Measurements from ENCODE around the gene ABHD10. TPM values are rescaled to one million over a fixed set of nuclear protein-coding genes. Genes with fewer than 3 reads are reported as not detected.

The ABHD10 gene
- total RNA-seq, 4 donors from 2014 or later, result 6.5 to 15.0 (median 12.2) TPM

DNA sequence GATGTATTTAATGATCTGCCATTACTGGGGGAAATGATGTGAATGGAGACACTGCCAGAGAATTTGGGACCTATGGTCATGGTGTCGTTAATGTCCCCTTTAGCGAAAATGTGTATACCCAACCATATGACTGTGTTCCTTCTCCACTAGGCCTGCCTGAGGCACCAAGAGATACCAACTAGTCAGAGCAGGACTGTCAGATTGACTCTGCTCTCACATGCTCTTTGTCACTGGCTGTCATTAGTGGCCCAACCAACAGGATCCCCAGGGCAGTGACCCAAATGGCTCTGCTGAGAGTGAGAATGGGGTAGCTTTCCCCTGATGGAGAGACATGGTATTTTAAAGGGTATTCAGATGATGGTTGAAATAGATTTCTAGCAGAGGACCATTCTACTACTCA lies 22.7 kb downstream of the ABHD10 start:
- intact Hi-C loops (cut with DNase I), result no loop called here
- H3K4me1 ChIP-seq, result peaks cover 9 to 15% (median 14%) of the 10 kb centered on the region in 4 donors
- H3K27me3 ChIP-seq, result peaks cover 0 to 20% (median 0%) of the 10 kb centered on the region in 4 donors
- peak; percentile 87 for DNase-seq (ENCODE audit: extremely low spot score)
- no peak overlapping the region for H3K4me3 ChIP-seq
- no peak overlapping the region for H3K27ac ChIP-seq (replicated peaks in 1 of 4)
- TF ChIP-seq POLR2A (IDR thresholded peaks at IDR 0.05; ENCODE audit: low read depth) (no peak), EP300 (IDR thresholded peaks at IDR 0.05) (no peak), POLR2AphosphoS5 (IDR thresholded peaks at IDR 0.05) (no peak)
- TF ChIP-seq, protein P1, sequence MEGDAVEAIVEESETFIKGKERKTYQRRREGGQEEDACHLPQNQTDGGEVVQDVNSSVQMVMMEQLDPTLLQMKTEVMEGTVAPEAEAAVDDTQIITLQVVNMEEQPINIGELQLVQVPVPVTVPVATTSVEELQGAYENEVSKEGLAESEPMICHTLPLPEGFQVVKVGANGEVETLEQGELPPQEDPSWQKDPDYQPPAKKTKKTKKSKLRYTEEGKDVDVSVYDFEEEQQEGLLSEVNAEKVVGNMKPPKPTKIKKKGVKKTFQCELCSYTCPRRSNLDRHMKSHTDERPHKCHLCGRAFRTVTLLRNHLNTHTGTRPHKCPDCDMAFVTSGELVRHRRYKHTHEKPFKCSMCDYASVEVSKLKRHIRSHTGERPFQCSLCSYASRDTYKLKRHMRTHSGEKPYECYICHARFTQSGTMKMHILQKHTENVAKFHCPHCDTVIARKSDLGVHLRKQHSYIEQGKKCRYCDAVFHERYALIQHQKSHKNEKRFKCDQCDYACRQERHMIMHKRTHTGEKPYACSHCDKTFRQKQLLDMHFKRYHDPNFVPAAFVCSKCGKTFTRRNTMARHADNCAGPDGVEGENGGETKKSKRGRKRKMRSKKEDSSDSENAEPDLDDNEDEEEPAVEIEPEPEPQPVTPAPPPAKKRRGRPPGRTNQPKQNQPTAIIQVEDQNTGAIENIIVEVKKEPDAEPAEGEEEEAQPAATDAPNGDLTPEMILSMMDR (IDR thresholded peaks at IDR 0.05), result no peak
- H3K9me3 ChIP-seq, result no peaks in the 10 kb centered on the region
- WGBS, result 100% methylated on average over 2 of the region's 2 CpGs
- H3K36me3 ChIP-seq, result no peaks in the 10 kb centered on the region

DNA sequence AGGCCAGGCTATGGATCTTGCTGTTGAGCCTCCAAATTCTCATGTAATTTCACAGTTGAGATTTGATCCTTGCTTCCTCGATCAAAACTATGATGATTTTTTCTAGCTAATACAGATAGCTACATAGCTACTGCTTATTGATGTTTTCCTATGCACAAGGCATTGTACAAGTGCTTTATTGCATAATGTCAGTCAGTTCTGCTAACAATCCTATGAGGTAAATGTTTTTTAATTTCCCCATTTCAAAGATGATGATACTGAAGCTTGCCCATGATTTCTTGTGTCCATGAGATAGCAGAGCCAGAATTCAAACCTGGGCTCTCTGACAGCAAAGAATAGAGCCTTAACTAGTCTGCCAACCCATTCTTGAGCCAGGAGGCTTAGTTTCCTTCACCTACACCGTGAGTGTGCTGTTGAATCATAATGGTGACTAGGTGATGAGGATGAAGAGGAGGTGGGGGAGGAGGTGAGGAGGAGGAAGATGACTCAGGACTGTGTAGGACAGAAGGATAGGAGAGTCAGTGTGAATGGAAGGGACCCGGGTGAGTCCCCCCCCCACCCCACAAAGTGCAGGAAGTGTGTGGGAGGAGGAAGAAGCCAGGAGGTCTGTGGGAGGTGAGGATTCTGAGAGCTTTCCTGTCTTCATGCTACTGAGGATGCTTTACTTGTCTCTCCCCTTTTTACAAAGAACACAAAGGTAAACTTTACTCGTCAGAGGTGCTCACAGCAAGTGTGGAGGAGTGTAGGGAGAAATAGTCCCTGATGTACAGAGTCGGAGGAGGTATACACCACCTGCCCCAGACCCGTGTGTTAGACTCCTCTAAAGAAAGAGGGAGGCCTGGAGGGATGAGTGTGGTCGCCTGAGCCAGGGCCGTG lies 23.5 kb downstream of the ABHD10 start:
- no peak for TF ChIP-seq POLR2AphosphoS5 (IDR thresholded peaks at IDR 0.05)
- TF ChIP-seq, protein P1 (IDR thresholded peaks at IDR 0.05), result no peak
- TF ChIP-seq EP300 (IDR thresholded peaks at IDR 0.05), result no peak
- TF ChIP-seq POLR2A (IDR thresholded peaks at IDR 0.05; ENCODE audit: low read depth), result no peak
- H3K36me3 ChIP-seq, result no peaks in the 10 kb centered on the region
- peak; percentile 70 for DNase-seq (ENCODE audit: extremely low spot score)
- intact Hi-C loops (cut with DNase I), result no loop called here
- H3K27ac ChIP-seq (replicated peaks in 1 of 4), result no peak overlapping the region
- peaks cover 9 to 15% (median 14%) of the 10 kb centered on the region in 4 donors for H3K4me1 ChIP-seq
- no peaks in the 10 kb centered on the region for H3K9me3 ChIP-seq
- peaks cover 0 to 20% (median 0%) of the 10 kb centered on the region in 4 donors for H3K27me3 ChIP-seq
- H3K4me3 ChIP-seq, result no peak overlapping the region
- WGBS, result 77% methylated on average over 8 of the region's 8 CpGs

DNA sequence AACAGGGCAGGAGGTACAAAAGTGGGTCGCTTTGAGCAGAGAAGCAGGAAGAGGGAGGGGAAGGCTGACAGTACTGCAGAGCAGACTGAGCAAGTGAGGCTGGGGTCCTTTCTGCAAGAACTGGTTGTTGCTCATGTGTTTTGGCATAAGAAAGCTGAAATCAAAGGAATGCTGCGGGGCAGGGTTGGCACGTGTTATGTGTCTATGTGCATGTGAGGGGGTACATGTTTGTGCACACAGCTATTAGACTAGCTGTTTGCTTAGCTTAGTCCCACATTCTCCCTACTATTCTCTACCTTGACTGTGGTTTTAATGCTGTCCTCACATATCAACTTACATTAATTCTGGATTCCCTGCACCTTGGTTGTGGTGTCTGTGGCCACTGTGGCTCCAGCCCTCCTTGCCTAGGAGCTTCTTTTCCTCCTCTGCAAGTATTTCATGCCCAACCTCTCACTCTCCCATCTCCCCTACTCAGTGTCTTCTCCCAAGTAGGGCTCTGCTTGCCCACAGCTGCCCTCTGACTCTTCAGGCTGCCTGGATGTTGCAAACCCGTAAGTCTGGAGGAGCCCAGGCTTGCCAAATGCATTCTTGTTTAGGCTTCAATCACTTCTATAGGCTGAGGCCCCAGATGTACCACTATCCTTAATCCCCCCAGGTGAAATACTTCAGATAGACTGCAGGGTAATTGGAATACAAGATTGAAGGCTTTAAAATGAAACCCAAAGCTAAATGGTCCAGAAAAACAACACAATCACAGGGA lies 24.7 kb downstream of the ABHD10 start:
- 89% methylated on average over 4 of the region's 4 CpGs for WGBS
- H3K36me3 ChIP-seq, result no peaks in the 10 kb centered on the region
- peak; percentile 68 for DNase-seq (ENCODE audit: extremely low spot score)
- H3K4me1 ChIP-seq, result peaks cover 9 to 14% (median 12%) of the 10 kb centered on the region in 4 donors
- TF ChIP-seq, protein P1 (IDR thresholded peaks at IDR 0.05), result no peak
- TF ChIP-seq POLR2AphosphoS5 (IDR thresholded peaks at IDR 0.05), result no peak
- TF ChIP-seq POLR2A (IDR thresholded peaks at IDR 0.05; ENCODE audit: low read depth), result no peak
- no peak for TF ChIP-seq EP300 (IDR thresholded peaks at IDR 0.05)
- intact Hi-C loops (cut with DNase I), result no loop called here
- no peak overlapping the region for H3K27ac ChIP-seq (replicated peaks in 1 of 4)
- no peak overlapping the region for H3K4me3 ChIP-seq
- no peaks in the 10 kb centered on the region for H3K9me3 ChIP-seq
- peaks cover 0 to 15% (median 0%) of the 10 kb centered on the region in 4 donors for H3K27me3 ChIP-seq

DNA sequence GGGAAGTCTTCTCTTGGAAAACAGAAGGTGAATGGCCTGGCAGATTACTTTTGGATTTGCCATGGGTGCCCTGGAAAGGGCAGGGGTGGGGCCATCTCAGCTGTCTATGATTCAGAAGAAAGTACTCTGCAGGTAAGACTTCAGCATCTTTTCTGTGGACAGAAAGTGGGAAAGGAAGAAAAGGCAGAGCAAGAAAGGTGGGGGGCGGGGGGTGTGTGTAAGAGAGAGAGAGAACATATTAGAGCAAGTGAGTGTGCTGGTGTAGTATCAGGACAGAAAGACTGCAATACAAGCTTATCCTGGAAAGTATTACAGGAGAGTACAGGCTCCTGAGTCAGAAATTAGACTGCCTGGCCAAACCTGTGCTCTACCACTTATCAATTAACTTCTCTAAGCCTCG lies 25.4 kb downstream of the ABHD10 start:
- WGBS, result 94% methylated on average over 2 of the region's 2 CpGs
- no peak overlapping the region for H3K4me3 ChIP-seq
- TF ChIP-seq POLR2A (IDR thresholded peaks at IDR 0.05; ENCODE audit: low read depth), result no peak
- no peak for TF ChIP-seq POLR2AphosphoS5 (IDR thresholded peaks at IDR 0.05)
- TF ChIP-seq EP300 (IDR thresholded peaks at IDR 0.05), result no peak
- TF ChIP-seq, protein P1 (IDR thresholded peaks at IDR 0.05), result no peak
- no peaks in the 10 kb centered on the region for H3K9me3 ChIP-seq
- intact Hi-C loops (cut with DNase I), result no loop called here
- no peak overlapping the region for H3K27ac ChIP-seq (replicated peaks in 1 of 4)
- H3K36me3 ChIP-seq, result no peaks in the 10 kb centered on the region
- DNase-seq (ENCODE audit: extremely low spot score), result no peak
- H3K4me1 ChIP-seq, result peaks cover 4 to 7% (median 5%) of the 10 kb centered on the region in 4 donors
- H3K27me3 ChIP-seq, result peaks cover 0 to 8% (median 0%) of the 10 kb centered on the region in 4 donors
